Measurements from ENCODE around the gene BNC2. TPM values are rescaled to one million over a fixed set of nuclear protein-coding genes. Genes with fewer than 3 reads are reported as not detected.

The BNC2 gene
- total RNA-seq, 1 experiment from 2014 or later: 2.9 TPM

- Histone ChIP-seq H3K27me3 (ENCODE audit: insufficient read depth, low read depth) (no peaks in the 10 kb centered on the region), H3K9me3 (ENCODE audit: insufficient read depth, low read depth) (no peaks in the 10 kb centered on the region), H3K36me3 (ENCODE audit: low read depth) (no peaks in the 10 kb centered on the region), H4K20me1 (ENCODE audit: insufficient read depth) (no peaks in the 10 kb centered on the region), H3K4me3 (no peak overlapping the region), H3F3A (ENCODE audit: insufficient read depth, low read depth) (no peaks in the 10 kb centered on the region), H3K4me2 (no peak overlapping the region), H3K9me2 (ENCODE audit: insufficient read depth) (no peaks in the 10 kb centered on the region), H3K4me1 (replicated peaks; ENCODE audit: insufficient read depth) (no peaks in the 10 kb centered on the region), H3K27ac (no peak overlapping the region), H2AFZ (no peak overlapping the region), H3K79me2 (ENCODE audit: low read depth) (no peaks in the 10 kb centered on the region)
- ChIA-PET CTCF (no interaction called here), POLR2A (ENCODE audit: unreplicated experiment) (no interaction called here)
- intact Hi-C loops (cut with micrococcal nuclease; ENCODE audit: unreplicated experiment): no loop called here
- TF ChIP-seq CTCF (conservative IDR thresholded peaks at IDR 0.05) (no peak), EZH2 (IDR thresholded peaks at IDR 0.05; ENCODE audit: low read depth) (no peak)
- no TSS peak for BruUV-seq (replicated peaks)
- no peak for DNase-seq
These were observed 351.5 kb downstream of the BNC2 start for GRCh38 chr9:16519001-16519400.

GRCh38 chr9:16516891-16517290 lies 353.6 kb downstream of the BNC2 start:
- Histone ChIP-seq H3K4me1 (replicated peaks; ENCODE audit: insufficient read depth) (no peaks in the 10 kb centered on the region), H3K27me3 (ENCODE audit: insufficient read depth, low read depth) (no peaks in the 10 kb centered on the region), H3F3A (ENCODE audit: insufficient read depth, low read depth) (no peaks in the 10 kb centered on the region), H4K20me1 (ENCODE audit: insufficient read depth) (no peaks in the 10 kb centered on the region), H3K27ac (no peak overlapping the region), H3K4me3 (no peak overlapping the region), H3K36me3 (ENCODE audit: low read depth) (no peaks in the 10 kb centered on the region), H3K4me2 (no peak overlapping the region), H3K79me2 (ENCODE audit: low read depth) (no peaks in the 10 kb centered on the region), H2AFZ (no peak overlapping the region), H3K9me3 (ENCODE audit: insufficient read depth, low read depth) (no peaks in the 10 kb centered on the region), H3K9me2 (ENCODE audit: insufficient read depth) (no peaks in the 10 kb centered on the region)
- ChIA-PET CTCF (interaction anchor here (0.5 kb wide), 1 partner anchor 820 kb away, joined by 4 read pairs; no protein-coding TSS in a partner anchor), POLR2A (ENCODE audit: unreplicated experiment) (no interaction called here)
- DNase-seq: no peak
- intact Hi-C loops (cut with micrococcal nuclease; ENCODE audit: unreplicated experiment): no loop called here
- no peak for TF ChIP-seq CTCF (conservative IDR thresholded peaks at IDR 0.05)
- TF ChIP-seq EZH2 (IDR thresholded peaks at IDR 0.05; ENCODE audit: low read depth): no peak
- no TSS peak for BruUV-seq (replicated peaks)

- no peaks in the 10 kb centered on the region for H3K9me2 ChIP-seq (ENCODE audit: insufficient read depth)
- H3K4me3 ChIP-seq: no peak overlapping the region
- no peaks in the 10 kb centered on the region for H4K20me1 ChIP-seq (ENCODE audit: insufficient read depth)
- H3K4me2 ChIP-seq: no peak overlapping the region
- H3K36me3 ChIP-seq (ENCODE audit: low read depth): no peaks in the 10 kb centered on the region
- H3F3A ChIP-seq (ENCODE audit: insufficient read depth, low read depth): no peaks in the 10 kb centered on the region
- H3K4me1 ChIP-seq (replicated peaks; ENCODE audit: insufficient read depth): no peaks in the 10 kb centered on the region
- H2AFZ ChIP-seq: no peak overlapping the region
- intact Hi-C loops (cut with micrococcal nuclease; ENCODE audit: unreplicated experiment): no loop called here
- H3K9me3 ChIP-seq (ENCODE audit: insufficient read depth, low read depth): no peaks in the 10 kb centered on the region
- H3K79me2 ChIP-seq (ENCODE audit: low read depth): no peaks in the 10 kb centered on the region
- no TSS peak for BruUV-seq (replicated peaks)
- no peak for TF ChIP-seq EZH2 (IDR thresholded peaks at IDR 0.05; ENCODE audit: low read depth)
- TF ChIP-seq CTCF (conservative IDR thresholded peaks at IDR 0.05): no peak
- H3K27me3 ChIP-seq (ENCODE audit: insufficient read depth, low read depth): no peaks in the 10 kb centered on the region
- H3K27ac ChIP-seq: no peak overlapping the region
- no peak for DNase-seq
- POLR2A ChIA-PET (ENCODE audit: unreplicated experiment): no interaction called here
- CTCF ChIA-PET: no interaction called here
These were observed 354.6 kb downstream of the BNC2 start for GRCh38 chr9:16515879-16516301.

All from PC-9 (cell line).